Panc1 (cell line): Measurements from ENCODE around the gene PIK3CD. TPM values are rescaled to one million over a fixed set of nuclear protein-coding genes. Genes with fewer than 3 reads are reported as not detected.

ENCODE experiments used
- ATAC-seq: fragments of 200-7000 bp; cut with Tn5 transposase; 2 replicates; pipeline ENCODE4 v1.9.1; 2020; ENCODE audit warnings: mild to moderate bottlenecking, moderate library complexity
- BruUV-seq: library from RNA; stranded (reverse); fragments of 400-500 nt; replicated peaks from 2 replicates; lab custom pipeline; 2021; lab: Mats Ljungman, UMichigan
- CTCF ChIA-PET: fragments of 300-600 bp; sonication (Branson Sonifier 250); formaldehyde crosslinking; loops from one replicate; lab custom pipeline; 2022; ENCODE audit warnings: antibody characterized with exemption; lab: Charles Lee
- POLR2A ChIA-PET: fragments of 300-600 bp; sonication (Branson Sonifier 250); formaldehyde crosslinking; loops from one replicate; lab custom pipeline; 2022; ENCODE audit warnings: antibody characterized with exemption; lab: Charles Lee
- DNase-seq: peaks from one replicate; pipeline ENCODE4 v3.0.0-alpha.2; 2010; ENCODE audit warnings: low read depth, low spot score
- H3K27ac ChIP-seq: 2 replicates; pipeline ENCODE4 v1.5.1; 2011; ENCODE audit warnings: mild to moderate bottlenecking, low read length, inconsistent platforms
- H3K27me3 ChIP-seq: fragments of 200-500 bp; sonication (Bioruptor generic); 2 replicates; pipeline ENCODE4 v1.6.0; 2014; ENCODE audit warnings: low read length, inconsistent platforms; ENCODE audit not compliant: control insufficient read depth, insufficient read depth
- H3K36me3 ChIP-seq: fragments of 200-500 bp; sonication (Bioruptor generic); 2 replicates; pipeline ENCODE4 v1.5.1; 2014; ENCODE audit warnings: inconsistent platforms, mild to moderate bottlenecking, low read length, moderate library complexity; ENCODE audit not compliant: control insufficient read depth, insufficient read depth
- H3K4me1 ChIP-seq: 2 replicates; pipeline ENCODE4 v1.5.1; 2011; ENCODE audit warnings: inconsistent platforms, mild to moderate bottlenecking, low read length, moderate library complexity; ENCODE audit not compliant: control insufficient read depth, insufficient read depth
- H3K4me3 ChIP-seq, 2 experiments: 2 replicates each; pipeline ENCODE4 v1.5.1; 2011 to 2012; ENCODE audit warnings: low read depth in 2 of 2, low read length in 2 of 2, mild to moderate bottlenecking in 2 of 2, inconsistent platforms in 1 of 2, moderate library complexity in 1 of 2
- H3K9me3 ChIP-seq: fragments of 200-500 bp; sonication (Bioruptor generic); 2 replicates; pipeline ENCODE4 v1.5.1; 2014; ENCODE audit warnings: low read depth, mild to moderate bottlenecking, inconsistent platforms, low read length, moderate library complexity; ENCODE audit not compliant: control insufficient read depth, insufficient read depth
- POLR2AphosphoS5 ChIP-seq: IDR thresholded peaks from 2 replicates; pipeline ENCODE4 v1.6.1; 2012; ENCODE audit warnings: mild to moderate bottlenecking, low read depth, low read length, moderate library complexity
- SIN3A ChIP-seq: IDR thresholded peaks from 2 replicates; pipeline ENCODE4 v1.6.1; 2012; ENCODE audit warnings: low read depth, mild to moderate bottlenecking, low read length, moderate library complexity, borderline replicate concordance; ENCODE audit not compliant: insufficient read depth
- TCF7L2 ChIP-seq: IDR thresholded peaks from 2 replicates; pipeline ENCODE4 v1.6.1; 2011; ENCODE audit warnings: mild to moderate bottlenecking, low read depth, low read length, inconsistent platforms
- in situ Hi-C: cut with HindIII; loops from 2 replicates; pipeline ENCODE4 v1.10.0; 2016; ENCODE audit warnings: low sequenced_read_pairs, low pct_unique_long_range_greater_than_20kb
- intact Hi-C: fragments of 100-400 bp; cut with micrococcal nuclease; formaldehyde crosslinking; loops from one replicate; pipeline ENCODE4 v1.10.0; 2022; ENCODE audit not compliant: unreplicated experiment
- total RNA-seq: library from RNA; stranded (reverse); gene quantifications from one replicate; pipeline ENCODE4 v1.2.1, GENCODE V29; 2021; ENCODE audit not compliant: unreplicated experiment
- TF ChIP-seq, protein P1 (sequence below): fragments of 450-650 bp; IDR thresholded peaks from 2 replicates; pipeline ENCODE4 v1.5.1; 2017; ENCODE audit warnings: mild to moderate bottlenecking
- TF ChIP-seq, protein P2 (sequence below), 2 experiments: IDR thresholded peaks; 2 replicates each; pipeline ENCODE4 v1.6.1; 2011 to 2012; ENCODE audit warnings: low read depth in 2 of 2, control low read depth in 1 of 2, low read length in 1 of 2, mild to moderate bottlenecking in 1 of 2, moderate library complexity in 1 of 2; ENCODE audit not compliant: insufficient read depth in 1 of 2

PIK3CD gene
- total RNA-seq, 1 experiment from 2014 or later = 12.5 TPM

DNA sequence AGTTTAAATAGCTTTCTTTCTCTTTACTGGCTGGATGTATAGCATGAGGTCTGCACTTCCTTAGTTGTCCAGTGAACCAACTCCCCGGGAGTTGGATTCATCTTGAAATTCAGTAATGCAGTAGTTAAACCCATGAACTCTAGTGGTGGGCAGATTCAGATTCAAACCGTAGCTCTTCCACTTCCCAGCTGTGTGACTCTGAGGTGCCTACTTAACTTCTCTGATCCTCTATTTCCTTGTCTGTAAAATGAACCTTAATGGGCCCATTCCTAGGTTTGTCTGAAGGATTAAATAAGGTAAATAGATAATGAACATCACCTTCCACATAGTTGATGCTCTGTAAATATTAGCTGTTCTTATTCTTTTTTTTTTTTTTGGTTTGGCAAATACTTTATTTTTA is 16.5 kb downstream of the PIK3CD start:
- no peak overlapping the region for H3K4me3 ChIP-seq
- TF ChIP-seq, protein P1, sequence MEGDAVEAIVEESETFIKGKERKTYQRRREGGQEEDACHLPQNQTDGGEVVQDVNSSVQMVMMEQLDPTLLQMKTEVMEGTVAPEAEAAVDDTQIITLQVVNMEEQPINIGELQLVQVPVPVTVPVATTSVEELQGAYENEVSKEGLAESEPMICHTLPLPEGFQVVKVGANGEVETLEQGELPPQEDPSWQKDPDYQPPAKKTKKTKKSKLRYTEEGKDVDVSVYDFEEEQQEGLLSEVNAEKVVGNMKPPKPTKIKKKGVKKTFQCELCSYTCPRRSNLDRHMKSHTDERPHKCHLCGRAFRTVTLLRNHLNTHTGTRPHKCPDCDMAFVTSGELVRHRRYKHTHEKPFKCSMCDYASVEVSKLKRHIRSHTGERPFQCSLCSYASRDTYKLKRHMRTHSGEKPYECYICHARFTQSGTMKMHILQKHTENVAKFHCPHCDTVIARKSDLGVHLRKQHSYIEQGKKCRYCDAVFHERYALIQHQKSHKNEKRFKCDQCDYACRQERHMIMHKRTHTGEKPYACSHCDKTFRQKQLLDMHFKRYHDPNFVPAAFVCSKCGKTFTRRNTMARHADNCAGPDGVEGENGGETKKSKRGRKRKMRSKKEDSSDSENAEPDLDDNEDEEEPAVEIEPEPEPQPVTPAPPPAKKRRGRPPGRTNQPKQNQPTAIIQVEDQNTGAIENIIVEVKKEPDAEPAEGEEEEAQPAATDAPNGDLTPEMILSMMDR = no peak
- no peak for TF ChIP-seq POLR2AphosphoS5
- no peak for TF ChIP-seq SIN3A
- TF ChIP-seq, protein P2, sequence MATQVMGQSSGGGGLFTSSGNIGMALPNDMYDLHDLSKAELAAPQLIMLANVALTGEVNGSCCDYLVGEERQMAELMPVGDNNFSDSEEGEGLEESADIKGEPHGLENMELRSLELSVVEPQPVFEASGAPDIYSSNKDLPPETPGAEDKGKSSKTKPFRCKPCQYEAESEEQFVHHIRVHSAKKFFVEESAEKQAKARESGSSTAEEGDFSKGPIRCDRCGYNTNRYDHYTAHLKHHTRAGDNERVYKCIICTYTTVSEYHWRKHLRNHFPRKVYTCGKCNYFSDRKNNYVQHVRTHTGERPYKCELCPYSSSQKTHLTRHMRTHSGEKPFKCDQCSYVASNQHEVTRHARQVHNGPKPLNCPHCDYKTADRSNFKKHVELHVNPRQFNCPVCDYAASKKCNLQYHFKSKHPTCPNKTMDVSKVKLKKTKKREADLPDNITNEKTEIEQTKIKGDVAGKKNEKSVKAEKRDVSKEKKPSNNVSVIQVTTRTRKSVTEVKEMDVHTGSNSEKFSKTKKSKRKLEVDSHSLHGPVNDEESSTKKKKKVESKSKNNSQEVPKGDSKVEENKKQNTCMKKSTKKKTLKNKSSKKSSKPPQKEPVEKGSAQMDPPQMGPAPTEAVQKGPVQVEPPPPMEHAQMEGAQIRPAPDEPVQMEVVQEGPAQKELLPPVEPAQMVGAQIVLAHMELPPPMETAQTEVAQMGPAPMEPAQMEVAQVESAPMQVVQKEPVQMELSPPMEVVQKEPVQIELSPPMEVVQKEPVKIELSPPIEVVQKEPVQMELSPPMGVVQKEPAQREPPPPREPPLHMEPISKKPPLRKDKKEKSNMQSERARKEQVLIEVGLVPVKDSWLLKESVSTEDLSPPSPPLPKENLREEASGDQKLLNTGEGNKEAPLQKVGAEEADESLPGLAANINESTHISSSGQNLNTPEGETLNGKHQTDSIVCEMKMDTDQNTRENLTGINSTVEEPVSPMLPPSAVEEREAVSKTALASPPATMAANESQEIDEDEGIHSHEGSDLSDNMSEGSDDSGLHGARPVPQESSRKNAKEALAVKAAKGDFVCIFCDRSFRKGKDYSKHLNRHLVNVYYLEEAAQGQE (IDR thresholded peaks at IDR 0.05; ENCODE audit: insufficient read depth in 1 of 2, low read depth in 2 of 2, low read length in 1 of 2) = no peak
- TF ChIP-seq TCF7L2 = no peak
- no peaks in the 10 kb centered on the region for H3K27me3 ChIP-seq
- H3K4me1 ChIP-seq = no peaks in the 10 kb centered on the region
- CTCF ChIA-PET = interaction anchor here (0.7 kb wide), 2 partner anchors 20 to 24 kb away, joined by 3 to 4 read pairs; no protein-coding TSS in a partner anchor
- no TSS peak for BruUV-seq
- in situ Hi-C loops = no loop called here
- no peak overlapping the region for H3K27ac ChIP-seq
- POLR2A ChIA-PET = interaction anchor here (0.5 kb wide), 2 partner anchors 224 to 724 kb away, joined by 7 to 15 read pairs; no protein-coding TSS in a partner anchor
- DNase-seq (no peak), ATAC-seq (no peak)
- no peaks in the 10 kb centered on the region for H3K9me3 ChIP-seq
- no peaks in the 10 kb centered on the region for H3K36me3 ChIP-seq
- intact Hi-C loops = no loop called here

DNA sequence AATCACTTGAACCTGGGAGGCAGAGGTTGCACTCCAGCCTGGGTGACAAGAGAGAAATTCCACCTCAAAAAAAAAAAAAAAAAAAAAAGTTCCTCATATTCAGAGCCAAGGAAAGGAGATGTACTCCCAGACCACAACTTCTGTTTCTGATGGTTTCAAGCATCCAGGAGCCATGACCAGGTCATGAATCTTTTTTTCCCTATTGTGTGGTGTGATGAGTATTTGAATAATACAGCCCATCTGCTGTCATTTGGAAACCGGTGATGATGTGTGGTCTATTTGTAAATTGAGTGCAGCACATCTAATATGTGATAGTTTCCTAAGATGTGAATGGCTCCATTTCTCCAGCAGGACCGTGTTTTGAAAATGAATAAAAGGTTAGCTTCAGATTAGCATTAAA is 18.6 kb downstream of the PIK3CD start:
- Histone ChIP-seq H3K27ac (no peak overlapping the region), H3K4me1 (peaks cover 3% of the 10 kb centered on the region; the same call in 1 of the 2 replicates), H3K4me3 (no peak overlapping the region), H3K27me3 (no peaks in the 10 kb centered on the region), H3K36me3 (no peaks in the 10 kb centered on the region), H3K9me3 (no peaks in the 10 kb centered on the region)
- ATAC-seq (no peak), DNase-seq (no peak)
- no TSS peak for BruUV-seq
- intact Hi-C loops (no loop called here), in situ Hi-C loops (no loop called here)
- CTCF ChIA-PET = no interaction called here
- no peak for TF ChIP-seq SIN3A
- TF ChIP-seq, protein P1 = no peak
- TF ChIP-seq TCF7L2 = no peak
- TF ChIP-seq, protein P2 (IDR thresholded peaks at IDR 0.05; ENCODE audit: insufficient read depth in 1 of 2, low read depth in 2 of 2, low read length in 1 of 2) = no peak
- no peak for TF ChIP-seq POLR2AphosphoS5
- POLR2A ChIA-PET = no interaction called here
